DMS79 (cell line): ENCODE results near the gene PTPRG.

Source experiments
- DNase-seq: peaks from one replicate; lab custom pipeline; 2025; lab: John Stamatoyannopoulos, UW

Gene PTPRG

GRCh38 chr3:61618231-61618630 lies 56.9 kb downstream of the PTPRG start:
- no peak for DNase-seq

DNA sequence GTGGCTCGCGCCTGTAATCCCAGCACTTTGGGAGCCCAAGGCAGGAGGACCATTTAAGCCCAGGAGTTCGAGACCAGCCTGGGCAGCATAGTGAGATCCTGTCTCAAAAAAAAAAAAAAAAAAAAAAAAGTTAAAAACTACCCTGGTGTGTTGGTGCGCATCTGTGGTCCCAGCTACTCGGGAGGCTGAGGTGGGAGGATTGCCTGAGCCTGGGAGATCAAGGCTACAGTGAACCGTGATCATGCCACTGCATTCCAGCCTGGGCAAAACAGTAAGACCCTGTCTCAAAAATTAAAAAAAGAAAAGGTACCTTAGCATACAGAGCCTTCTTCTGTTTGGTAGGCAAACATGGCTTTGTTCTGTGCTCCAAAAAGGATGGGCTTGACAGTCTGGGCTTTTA lies 57.5 kb downstream of the PTPRG start:
- DNase-seq, result no peak

DNA sequence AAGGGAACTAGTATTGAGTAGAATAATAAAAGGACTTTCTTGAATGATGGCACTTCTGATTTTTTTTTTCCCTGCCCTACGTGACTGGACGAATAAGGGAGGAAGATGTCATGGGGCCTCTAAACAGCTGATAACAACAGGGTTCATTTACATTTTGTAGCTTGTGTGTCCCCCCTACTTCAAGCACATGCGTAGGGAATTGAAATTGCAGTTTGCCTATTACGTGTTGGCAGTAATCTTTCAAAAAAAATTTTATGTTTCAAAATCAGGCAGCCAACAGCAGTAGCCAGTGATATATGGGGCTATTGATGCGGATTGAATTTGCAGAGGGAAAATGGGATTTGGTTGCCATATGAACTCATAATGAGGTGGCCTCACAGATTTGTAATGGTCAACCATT lies 58.7 kb downstream of the PTPRG start:
- no peak for DNase-seq

GRCh38 chr3:61624300-61624699 lies 62.9 kb downstream of the PTPRG start:
- DNase-seq, result no peak

GRCh38 chr3:61625429-61625828 lies 64.1 kb downstream of the PTPRG start:
- DNase-seq, result no peak

- no peak for DNase-seq
Observed at GRCh38 chr3:61626484-61626883, 65.1 kb downstream of the PTPRG start.

DNA sequence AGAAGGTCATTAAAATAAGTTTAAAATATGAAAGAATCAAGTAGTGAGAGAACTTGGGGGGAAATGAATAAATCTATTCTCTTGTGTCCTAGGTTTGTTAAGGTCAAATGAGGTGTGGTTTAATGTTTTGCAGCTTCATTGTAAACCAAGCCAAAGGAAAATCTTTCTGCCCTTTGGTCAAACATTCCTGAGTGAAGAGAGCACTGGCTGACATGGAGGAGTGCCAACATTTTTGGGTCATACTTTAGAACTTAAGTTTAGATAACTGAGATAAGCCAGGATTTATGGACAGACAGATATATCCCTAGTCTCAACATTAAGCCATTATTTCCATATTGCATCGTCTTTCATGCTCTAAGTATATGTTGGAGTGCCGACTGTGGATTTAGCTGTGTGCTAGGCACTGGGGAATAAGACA lies 66.4 kb downstream of the PTPRG start:
- DNase-seq, result no peak

DNA sequence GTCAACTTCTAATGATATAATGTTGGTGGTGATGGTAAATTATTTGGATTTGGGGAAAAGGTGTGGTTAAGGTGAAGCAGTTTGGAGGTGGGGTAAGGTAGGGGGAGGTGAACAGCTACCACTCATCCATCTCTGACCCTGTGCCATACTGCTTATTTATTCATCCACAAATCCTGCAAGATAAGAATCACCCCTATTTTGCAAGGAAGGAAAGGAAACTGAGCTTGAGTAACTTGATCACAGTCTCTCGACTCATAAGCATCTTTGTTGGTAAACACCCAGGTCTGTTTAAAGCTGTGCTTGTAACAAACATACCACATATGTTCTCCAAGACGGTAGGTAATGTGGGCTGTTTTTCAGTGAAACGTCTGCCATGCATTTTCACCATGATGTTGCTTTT lies 67.3 kb downstream of the PTPRG start:
- DNase-seq, result no peak

GRCh38 chr3:61629442-61629841 lies 68.1 kb downstream of the PTPRG start:
- no peak for DNase-seq

GRCh38 chr3:61631108-61631769 lies 69.9 kb downstream of the PTPRG start:
- no peak for DNase-seq

DNA sequence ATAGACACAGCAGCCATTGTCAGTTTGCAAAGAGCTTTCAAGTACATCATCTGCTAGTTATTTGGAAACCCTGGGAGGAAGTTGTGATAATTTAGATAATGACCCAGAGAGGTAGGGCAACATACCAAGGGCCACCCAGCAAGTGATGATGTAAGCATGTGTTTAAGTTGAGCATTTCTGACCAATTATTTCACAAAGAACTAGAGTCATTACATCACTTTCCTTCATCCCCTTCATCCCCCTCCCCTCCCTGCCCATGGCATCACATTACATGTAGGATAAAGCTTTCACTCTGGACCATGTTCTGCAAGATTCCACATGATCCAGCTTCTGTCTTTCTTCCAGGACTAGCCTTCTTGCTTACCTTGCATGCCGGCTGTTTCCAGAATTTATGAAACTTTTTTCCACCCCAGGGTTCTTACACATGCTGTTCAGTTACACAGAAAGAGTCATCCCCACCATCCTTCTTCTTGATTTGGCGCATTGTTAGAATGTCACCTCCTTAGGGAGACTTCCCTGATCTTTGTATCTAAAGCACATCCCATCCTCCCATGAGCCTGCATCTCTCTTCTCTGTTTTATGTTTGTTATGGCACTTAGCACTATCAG lies 71.3 kb downstream of the PTPRG start:
- DNase-seq, result no peak

- DNase-seq, result no peak
Observed at GRCh38 chr3:61634678-61635077, 73.3 kb downstream of the PTPRG start.

DNA sequence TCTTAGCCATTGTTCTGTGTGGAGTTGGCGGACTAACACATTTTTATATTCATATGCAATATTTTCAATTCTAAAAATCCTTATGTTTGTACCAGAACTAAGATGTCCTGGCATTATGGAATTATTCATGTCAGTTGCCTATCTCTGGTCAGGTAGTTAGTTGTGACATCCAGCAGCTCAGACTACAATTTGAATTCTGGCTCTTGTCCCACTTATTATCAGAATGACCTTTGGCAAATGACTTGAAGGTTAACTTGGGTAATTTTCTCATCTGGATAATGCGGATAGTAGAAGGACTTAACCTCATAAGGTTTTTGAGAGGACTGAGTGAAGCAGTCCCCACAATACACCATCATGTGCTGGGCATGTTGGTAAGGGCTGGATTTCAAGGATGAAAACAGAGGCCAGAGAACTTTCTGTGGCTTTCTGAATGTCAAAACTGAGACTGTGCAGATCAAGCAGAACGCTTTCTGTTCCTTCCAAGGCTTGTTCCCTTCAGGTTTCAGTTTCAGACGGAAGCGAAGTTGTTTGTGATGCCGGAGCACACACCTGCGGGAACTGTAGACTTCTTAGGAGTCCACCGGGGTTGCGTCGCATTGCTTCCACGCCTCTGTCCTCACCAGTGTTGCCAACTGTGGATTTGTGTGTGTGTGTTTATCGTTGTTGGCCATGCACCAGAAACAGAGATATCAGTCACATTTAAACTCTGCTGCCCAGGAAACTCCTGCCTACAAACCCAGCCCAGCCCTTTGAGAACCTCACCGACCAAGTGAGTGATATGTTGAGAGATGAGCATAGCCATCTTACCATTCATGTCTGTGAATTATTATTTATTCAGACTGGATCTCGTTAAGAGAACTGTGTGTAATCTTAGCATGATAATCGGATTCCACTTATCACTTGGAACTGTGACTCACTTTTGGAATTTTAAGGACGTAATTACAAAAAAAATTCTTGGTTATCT lies 76.0 kb downstream of the PTPRG start:
- no peak for DNase-seq

GRCh38 chr3:61638741-61639140 lies 77.4 kb downstream of the PTPRG start:
- DNase-seq, result no peak

GRCh38 chr3:61639991-61640390 lies 78.6 kb downstream of the PTPRG start:
- no peak for DNase-seq

- no peak for DNase-seq
Observed at GRCh38 chr3:61645148-61645547, 83.8 kb downstream of the PTPRG start.

DNA sequence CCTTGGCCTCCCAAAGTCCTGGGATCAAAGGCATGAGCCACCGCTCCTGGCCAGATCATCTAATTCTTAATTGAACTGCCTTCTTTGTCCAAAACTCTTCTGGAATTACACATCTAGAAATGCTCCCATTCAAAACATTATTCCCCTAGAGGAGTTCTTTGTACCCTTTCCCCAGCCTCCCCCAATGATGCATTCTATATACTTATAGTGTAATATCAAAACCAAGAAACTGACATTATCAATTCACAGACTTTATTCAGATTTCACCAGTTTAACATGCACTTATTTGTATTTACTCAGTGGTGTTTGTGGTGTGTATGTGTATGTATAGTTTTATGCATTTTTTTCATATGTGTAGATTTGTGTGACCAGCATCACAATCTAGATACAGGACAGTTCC lies 85.0 kb downstream of the PTPRG start:
- no peak for DNase-seq

GRCh38 chr3:61646851-61647525 lies 85.6 kb downstream of the PTPRG start:
- no peak for DNase-seq

- DNase-seq, result no peak
Observed at GRCh38 chr3:61648481-61648880, 87.1 kb downstream of the PTPRG start.

DNA sequence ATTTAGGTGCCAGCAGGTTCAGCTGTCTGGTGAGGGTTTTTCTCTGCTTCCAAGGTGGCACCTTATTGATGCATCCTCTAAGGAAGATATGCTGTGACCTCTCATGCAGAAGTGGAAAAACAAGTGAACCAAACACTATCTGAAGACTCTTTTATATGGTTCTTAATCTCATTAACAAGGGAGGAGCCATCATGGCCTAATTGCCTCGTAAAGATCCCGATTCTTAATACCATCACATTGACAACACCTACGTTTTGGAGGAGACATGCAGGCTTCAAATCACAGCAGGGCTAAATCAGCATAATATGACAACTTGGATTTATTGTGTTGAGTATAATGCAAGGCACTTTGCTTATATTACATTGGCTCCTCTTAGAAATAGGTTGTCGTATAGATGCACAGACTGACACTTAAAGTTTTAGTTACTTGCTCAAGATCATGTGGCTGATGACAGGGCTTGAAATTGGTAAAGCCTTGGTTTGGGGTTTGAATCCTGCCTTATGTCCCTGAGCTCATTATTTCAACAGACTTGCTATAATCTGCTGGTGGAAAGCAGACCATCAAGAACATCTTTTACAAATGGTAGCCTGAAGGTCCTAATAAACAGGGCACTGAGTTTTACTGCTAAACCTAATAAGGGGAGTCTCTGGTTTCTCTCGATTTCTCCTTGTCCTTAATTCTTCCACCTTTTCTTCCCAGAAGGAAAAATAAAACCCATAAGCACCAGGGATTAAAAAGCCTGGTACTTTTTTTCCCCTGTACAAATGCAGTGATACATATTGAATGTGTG lies 88.2 kb downstream of the PTPRG start:
- no peak for DNase-seq

DNA sequence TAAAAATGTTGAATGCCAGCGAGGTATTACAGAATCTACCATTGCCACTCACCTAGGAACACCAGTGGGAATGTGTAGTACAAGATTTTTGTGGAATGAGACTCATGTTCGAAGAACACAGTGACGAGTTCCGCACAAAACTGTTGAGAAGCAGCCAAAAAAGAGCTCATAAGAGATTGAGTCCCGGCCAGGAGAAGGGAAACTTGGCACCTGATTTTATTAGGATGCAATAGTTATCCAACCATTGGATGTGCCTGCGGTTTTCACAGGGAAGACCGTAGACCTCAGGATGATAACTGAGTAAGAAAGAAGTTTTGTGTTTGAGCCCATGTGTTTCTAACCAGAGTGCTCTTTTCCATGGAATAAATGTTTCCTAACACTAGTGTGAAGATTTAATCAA lies 88.9 kb downstream of the PTPRG start:
- no peak for DNase-seq
